DMS53 treated with DMSO at 0.1 percent for 48 hours (cell line): ENCODE results near the gene PARG.
"Not testable (repeated sequence)": the region's sequence is repeated elsewhere in the genome, so short reads cannot be mapped to it uniquely, and the experiment has no call there.

ENCODE experiments used
- DNase-seq: peaks from one replicate; lab custom pipeline; 2025; ENCODE audit not compliant: unreplicated experiment; lab: John Stamatoyannopoulos, UW

Gene PARG

DNA sequence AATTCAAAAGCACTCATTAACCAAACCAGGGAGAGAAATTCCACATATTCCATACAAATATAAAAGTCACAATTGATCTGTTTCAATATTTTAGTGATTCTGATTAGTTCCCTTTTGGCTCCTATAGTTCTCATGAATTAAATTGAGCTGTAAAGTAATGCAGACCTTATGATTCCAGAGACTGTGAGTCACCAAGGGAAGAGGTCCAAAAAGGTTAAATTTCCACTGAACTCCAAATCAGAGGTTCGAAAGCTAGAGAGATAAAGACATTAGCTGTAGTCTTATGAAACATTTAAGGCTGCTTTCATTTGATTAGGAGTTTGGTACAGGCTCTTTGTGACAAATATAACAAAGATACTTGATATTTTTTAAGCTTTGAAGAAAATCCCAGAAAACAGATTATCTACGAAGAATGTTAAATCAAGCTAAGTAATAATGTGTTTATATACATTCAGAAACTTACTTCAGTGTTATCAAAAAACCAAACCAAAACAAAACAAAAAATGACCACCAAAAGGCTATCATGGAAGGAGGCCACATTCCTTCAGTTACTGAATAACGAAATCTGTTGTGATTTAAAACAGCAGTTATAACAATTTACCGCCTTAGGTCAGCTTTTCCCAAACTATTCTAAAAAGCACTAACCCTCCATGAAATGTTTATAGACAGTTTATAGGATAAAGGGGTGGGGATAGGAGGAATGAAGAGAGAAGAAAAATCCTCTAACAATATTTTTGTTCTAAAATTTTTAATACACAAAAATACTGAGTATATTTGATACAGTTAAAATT, 33.3 kb downstream of the PARG start:
- not testable (repeated sequence) for DNase-seq

DNA sequence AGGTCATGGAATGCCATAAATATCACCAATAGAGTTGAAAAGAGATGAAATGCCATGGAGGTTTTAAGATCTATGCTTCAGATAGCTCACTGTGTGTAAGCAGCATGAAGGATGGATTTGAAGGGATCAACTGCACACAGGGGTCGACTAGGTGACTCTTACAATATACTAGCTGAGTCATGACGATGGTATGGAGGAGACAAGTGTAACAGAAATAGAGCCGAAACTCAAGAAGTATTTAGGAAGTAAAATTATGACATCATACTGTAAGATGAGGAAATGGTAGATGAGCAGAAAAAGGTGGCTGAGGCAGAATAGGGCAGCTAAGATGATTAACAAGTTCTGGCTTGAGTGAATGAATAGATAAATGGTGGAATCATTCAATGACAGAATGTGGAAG, 38.0 kb downstream of the PARG start:
- DNase-seq = not testable (repeated sequence)

DNA sequence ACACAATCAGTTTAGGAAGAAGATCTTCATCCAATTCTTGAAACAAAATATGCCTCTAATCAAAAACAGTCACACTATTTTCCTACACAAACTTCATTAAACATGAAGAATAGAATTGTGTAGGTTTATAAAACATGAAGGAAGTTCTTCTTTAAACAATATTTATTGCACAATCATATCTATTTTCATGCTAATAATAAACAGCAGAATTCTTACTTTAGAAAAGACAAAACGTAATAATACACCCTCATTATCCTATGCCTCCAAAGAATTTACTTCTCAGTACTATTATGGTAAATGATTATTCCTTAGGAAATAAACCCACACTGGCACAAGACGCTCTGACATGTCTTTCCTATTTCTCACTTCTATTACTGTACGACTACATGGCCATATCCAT, 41.4 kb downstream of the PARG start:
- DNase-seq = not testable (repeated sequence)

DNA sequence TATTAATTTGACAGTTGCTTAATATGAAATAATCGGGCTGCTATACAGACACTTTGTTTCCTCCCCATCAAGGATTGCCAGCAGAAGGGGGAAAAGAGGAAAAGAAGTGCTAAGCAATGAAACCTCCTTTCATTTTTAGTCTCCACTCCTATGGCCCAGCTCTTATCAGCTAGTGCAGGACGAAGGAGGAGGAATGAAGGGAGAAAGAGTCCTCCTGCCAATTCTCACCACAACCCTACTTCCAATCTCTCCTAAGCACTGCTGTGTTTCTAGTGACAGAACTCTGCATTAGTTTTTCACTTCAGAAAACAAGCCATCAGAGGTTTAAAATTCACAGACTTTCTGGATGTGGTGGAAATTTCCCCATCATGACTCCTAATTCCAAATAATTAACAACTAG, 41.8 kb downstream of the PARG start:
- not testable (repeated sequence) for DNase-seq

DNA sequence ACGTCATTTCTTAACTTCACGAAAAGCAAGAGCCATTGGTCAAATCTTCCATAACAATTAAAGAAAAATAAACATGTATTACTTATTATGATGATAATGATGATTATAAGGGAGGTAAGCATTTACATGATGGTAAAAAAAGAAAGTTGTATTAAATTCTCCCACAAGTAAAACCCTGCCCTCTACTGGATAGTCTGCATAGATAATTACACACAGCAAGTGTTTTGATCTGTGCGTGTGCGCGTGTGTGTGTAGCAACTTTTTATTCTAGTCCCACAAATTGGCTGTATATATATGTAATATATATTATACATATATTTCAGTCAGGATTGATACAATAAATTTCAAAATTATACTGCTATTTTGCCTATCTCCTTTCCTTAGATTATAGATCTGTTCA, 51.8 kb downstream of the PARG start:
- DNase-seq = not testable (repeated sequence)

DNA sequence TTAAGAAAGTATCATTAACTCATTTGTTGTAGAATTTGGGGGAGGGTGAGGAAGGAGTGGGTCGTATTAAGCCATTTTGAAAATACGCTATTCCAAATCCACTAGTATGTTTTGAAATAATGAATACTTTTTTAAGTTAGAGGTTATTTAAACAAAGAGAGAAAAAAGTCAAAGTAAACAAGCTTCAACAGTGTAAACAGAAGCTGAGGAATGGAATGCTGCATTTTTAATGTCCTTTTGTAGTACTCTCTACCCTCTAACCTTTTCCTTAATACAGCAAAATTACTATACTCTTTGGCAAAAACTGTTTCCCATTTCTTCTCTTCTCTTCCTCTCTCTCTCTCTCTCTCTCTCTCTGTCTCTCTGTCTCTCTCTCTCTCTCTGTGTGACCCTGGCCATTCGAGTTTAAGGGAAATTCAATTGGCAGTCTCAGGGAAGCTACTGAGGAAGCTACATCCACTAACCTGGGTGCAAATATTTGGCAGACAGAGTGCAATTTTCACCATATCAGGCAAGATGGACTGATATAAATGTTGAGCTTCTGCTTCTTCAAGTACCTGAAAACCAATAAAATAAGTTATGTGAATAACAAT, 57.0 kb downstream of the PARG start:
- DNase-seq = not testable (repeated sequence)

DNA sequence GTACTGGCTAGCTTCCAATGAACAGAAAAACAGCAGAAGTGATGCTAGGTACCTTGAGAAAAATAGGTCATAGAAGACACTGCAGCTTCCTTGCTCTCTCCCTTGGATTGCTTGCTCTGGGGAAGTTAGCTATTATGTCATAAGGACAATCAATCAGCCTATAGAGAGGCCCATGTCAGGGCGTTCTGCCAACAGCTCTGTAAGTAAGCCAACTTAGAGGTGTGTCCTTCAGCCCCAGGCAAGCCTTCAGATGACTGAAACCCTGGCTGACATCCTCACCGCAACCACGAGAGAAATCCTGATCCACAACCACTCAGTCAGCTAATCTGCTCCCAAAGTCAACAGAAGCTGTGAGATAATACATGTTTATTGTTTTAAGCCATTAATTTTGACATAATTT, 58.0 kb downstream of the PARG start:
- DNase-seq = not testable (repeated sequence)

DNA sequence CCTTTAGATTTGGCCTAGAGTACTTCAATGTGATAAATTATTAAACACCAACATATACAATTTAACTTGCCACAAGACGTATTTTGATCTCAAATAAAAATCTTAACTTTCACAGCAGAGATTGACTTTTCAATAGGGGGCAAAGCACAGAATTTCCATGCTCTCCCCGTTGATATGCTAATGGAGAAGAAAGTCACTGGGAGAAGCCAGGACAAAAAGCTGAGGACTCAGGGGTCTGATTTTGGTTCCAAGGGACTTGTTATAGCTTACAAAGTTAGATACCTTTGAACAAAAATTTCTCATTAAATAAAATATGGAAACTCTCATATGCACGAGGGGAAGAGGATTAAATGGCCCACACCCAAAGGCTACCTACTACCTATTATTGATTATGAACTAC, 59.5 kb downstream of the PARG start:
- DNase-seq = not testable (repeated sequence)

DNA sequence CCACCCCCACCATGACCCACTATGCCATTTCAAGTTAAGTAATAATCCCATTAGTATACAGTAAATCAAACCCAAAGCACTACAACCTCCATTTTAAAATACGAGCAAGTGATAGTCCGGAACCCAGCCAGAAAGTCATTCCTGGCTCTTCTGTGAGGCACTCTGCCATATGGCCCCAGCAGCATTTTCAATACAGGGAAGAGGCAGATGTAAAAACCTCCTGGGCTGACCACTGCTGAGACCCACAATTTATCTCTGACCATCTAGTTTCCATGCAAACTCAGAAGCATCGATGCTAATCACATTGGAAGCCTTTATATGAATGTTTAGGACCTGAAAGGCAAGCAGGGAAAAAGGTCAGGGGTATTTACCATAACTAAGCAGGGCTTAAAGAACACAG, 69.1 kb downstream of the PARG start:
- not testable (repeated sequence) for DNase-seq

DNA sequence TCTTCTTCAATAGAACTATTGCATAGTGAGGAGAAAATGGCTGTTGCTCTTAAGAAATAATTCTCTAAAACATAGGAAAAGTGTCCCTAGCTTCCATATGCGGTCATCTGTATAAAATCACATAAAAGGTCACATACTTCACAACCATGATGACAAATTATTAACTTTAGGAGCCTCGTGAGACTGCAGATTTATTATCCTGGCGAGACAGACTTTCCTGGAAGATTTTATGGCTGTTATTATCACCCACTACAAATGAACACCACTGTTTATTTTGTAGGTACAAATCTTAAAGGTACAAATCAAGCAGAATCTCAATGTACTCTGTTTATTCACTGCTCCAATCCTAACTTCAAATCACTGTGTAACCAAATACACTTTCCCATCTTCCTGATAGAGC, 70.4 kb downstream of the PARG start:
- not testable (repeated sequence) for DNase-seq

DNA sequence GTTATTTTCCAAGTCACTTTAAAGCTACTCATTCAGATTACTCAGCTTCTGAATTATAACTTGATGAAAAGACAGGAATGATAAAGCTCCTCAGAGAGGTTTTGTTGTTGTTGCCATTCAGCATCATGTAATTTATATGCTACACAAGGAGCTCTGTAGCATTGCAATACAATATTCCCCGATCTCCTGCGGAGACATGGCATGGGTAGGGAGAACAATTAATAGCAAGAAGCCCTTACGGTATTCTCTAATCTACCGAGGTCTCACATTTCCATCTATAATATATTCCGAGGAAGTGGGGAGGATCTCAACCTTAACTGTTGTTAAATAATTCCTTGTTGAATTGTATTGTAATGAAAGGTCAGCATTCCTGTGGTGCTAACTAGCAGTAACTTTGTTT, 81.9 kb downstream of the PARG start:
- DNase-seq = not testable (repeated sequence)

DNA sequence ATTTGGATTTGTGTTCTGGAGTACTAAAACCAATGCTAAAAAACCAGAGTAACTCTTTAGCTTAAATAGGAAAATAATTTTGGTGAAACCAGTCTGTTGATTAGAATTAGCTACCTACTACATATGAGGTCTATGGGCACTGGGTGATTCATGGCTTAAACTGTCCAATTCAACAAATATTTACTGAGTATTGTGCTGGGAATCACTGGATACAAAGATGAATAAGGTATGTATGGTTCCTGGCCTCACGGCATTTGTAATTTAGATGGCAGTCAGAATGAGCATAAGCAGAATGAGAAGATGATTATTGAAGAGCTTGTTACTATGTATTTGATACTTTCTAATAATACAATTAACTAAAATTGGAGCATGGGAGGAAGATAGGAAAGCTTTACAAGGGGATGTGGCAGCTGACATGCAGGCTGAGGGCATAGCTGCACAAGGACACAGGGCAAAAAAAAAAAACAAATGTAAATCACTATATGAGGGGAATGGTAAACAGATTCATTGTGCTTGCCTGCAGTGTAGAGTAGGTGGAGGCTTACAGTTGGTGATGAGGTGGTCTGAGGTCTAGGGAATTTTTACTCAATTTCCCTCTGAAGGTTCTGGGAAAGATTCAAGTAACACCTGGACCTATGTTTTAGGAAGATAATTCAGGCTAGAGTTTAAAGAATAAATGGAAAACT, 83.0 kb downstream of the PARG start:
- not testable (repeated sequence) for DNase-seq

DNA sequence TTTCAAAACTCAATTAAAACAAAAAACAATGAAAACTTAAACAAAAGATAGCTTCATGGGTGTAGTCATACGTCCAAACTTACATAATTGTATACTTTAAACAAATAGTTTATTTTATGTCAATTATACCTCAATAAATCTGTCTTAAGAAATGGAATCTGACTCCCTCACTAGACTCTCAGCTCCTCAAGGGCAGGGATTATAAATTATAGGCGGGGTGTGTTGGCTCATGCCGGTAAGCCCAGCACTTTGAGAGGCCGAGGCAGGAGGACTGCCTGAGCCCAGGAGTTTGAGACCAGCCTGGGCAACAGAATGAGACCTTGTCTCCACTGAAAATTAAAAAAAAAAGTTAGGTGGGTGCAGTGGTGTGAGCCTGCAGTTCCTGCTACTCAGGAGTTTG, 92.3 kb downstream of the PARG start:
- DNase-seq = not testable (repeated sequence)

DNA sequence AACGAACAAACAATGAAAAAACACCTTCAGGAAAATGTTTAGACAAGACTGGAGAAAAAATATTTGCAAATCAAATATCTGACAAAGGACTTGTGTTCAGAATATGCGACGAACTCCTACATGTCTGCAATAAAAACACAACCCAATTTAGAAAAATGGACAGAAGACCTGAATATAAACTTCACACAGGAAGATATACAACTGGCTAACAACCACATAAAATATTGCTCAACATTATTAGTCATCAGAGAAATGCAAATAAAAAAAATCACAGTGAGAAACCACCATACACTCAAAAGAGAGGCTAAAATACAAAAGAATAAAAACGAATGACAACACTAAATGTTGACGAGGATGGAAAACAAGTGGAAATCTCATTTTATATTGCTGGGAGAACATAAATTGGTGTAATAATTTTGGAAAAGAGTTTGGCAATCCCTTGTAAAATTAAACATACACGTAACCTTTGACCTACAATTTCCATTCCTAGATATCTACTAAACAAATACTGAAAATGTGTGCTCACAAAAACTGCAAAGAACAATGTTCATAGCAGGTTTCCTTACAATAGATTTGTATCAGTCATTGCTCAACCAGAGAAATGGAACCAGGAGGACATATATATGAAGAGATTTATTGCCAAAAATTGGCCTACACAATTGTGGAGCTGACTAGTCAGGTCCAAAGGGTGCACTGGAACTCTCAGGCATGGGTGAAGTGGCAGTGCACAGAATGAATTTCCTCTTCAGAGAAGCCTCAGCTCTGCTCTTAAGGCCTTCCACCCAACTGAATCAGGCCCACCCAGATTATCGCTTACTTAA, 96.8 kb downstream of the PARG start:
- no peak for DNase-seq

DNA sequence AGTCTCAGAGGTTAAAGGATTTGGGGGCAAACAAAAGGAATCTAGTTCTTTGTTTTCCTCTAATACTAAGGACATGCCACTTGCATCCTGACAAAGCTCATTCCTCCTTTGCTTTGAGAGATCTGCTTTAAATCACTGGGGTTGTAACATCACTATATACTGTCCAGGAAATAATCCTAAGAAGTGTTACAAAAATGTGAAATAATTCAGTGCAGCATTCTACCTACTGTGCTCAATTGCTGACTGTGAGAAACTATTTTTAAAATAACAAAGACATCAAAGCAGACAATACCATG, 99.5 kb downstream of the PARG start:
- DNase-seq = not testable (repeated sequence)

DNA sequence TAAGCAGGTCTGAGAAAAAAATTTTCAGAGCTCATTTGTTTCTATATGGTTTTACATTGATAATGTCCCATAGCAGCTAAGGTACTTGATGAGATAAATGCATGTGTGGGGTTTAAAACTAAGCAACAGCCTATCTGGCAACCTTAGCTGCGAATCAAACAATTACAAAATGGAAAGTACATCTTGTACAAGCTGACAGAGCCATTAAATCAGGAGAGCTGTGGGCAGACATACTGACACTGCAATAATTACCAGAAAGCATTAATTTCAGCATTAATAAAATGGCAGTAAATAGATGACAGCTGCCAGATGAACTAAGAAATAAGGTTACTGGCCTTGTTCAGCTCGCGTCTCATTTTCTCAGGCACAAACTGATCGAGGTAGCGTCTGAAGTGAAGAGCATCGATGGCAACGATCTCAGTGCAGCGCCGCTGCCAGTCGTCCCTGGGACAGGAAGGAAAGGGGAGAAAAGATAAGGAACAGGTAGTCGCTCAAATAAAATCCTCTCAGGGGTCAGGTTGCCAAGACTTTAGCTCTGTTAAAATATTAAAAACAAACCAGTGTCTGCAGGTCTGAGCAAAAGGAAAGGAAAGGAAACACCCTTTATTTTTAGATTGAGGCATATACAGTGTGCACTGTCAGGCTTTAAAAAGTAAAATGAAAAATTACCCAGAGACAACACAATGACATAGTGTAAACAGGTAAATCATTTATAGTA, 100.1 kb downstream of the PARG start:
- no peak for DNase-seq

DNA sequence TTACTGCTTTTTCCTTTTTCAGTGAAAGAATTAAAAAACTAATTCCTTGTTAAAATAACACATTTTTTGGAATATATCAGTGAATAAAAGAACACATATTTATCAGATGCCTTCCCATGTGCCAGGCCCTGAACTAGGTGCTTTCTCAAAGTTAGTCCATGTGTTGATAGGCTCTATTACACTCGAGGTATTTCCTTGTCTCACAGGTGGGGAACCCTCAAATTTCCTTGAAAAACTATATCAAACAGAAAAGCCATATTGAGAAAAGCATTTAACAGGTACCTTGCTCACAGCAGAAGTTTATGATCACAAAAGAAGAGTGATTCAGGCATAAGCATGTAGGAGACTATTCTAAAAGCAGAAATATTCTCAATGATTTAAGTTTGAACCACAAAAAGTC, 104.1 kb downstream of the PARG start:
- no peak for DNase-seq

DNA sequence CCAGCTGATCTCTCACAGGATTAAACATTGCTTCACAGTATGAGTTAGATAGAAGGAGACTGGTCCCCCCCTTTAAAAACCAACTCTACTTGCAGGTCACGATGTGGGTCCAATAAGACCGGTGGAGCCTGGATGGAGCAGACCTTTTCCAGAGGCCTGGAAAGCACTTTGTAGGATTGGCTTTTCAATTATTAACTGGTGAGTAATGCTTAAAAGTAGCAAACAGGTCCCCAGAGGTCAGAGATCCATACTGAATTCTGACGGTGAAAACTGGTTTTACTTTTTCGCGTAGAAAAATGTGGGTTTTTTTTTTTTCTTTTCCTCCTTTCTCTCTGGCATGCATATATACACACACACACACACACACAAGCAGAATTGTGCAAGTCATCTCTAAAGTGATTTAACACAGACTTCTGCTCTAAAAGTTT, 104.8 kb downstream of the PARG start:
- DNase-seq = no peak

DNA sequence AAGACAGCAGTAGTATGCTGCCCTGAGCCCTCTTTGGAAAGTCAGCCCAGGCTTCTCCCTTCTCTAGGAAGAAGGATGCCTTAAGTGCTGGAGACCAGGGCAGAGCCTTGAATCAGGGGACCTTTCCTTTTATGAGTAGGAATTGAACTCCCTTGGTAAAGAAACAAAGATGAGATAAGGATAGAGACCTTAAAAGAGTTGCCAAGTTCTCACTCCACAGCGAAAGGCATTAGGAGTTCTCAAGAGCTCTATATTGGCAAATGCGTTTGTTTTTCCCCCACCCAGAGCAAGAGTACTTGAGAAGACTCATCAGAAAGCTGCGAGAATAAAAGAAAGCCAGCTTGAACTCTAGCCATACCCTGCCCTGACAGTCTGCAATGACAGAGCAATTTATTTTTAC, 106.9 kb downstream of the PARG start:
- no peak for DNase-seq

DNA sequence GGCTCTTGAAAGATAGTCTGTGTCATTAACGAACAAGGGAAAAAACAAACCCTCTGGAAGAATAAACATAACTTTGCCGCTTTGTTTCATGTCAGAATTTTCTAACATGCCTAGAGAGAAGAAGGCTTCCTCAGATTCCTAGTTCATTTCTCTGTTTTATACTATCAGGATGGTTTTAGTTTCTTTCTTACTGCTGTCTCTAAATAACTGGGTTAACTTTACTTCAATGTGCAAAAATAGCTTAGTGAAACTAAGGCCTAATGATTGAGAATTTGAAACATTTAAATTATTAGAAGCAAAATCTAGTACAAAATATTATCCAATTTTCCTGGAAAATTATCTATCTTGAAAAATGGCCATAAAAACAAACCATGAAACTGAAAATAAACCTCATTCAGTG, 107.6 kb downstream of the PARG start:
- no peak for DNase-seq

DNA sequence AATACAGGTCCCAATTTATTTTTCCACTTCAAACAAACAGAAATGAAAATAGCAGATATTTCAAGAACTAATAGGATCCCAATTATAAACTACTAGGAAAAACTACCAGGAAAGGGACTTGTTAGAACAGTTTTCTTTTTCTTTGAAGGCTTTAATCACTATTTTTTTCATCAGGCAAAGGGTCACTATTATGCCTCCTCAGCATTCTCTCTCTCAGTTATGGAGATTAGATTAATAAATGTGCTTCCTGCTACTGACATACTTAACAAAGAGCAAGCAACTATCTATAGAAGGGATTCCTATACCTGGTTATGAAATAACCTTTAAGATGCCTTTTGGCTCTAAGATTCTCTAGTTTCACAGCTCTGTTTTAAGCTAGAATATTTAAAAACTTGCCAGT, 108.7 kb downstream of the PARG start:
- no peak for DNase-seq
